Panc1 (cell line): ENCODE measurements around the gene ELP1.

ENCODE experiments used
- POLR2AphosphoS5 ChIP-seq: IDR thresholded peaks from 2 replicates; pipeline ENCODE4 v1.6.1; 2012; ENCODE audit warnings: mild to moderate bottlenecking, low read depth, low read length, moderate library complexity
- SIN3A ChIP-seq: IDR thresholded peaks from 2 replicates; pipeline ENCODE4 v1.6.1; 2012; ENCODE audit warnings: low read depth, mild to moderate bottlenecking, low read length, moderate library complexity, borderline replicate concordance; ENCODE audit not compliant: insufficient read depth
- TCF7L2 ChIP-seq: IDR thresholded peaks from 2 replicates; pipeline ENCODE4 v1.6.1; 2011; ENCODE audit warnings: mild to moderate bottlenecking, low read depth, low read length, inconsistent platforms
- TF ChIP-seq, protein P1 (sequence below), 2 experiments: IDR thresholded peaks; 2 replicates each; pipeline ENCODE4 v1.6.1; 2011 to 2012; ENCODE audit warnings: low read depth in 2 of 2, control low read depth in 1 of 2, low read length in 1 of 2, mild to moderate bottlenecking in 1 of 2, moderate library complexity in 1 of 2; ENCODE audit not compliant: insufficient read depth in 1 of 2
- TF ChIP-seq, protein P2 (sequence below): fragments of 450-650 bp; IDR thresholded peaks from 2 replicates; pipeline ENCODE4 v1.5.1; 2017; ENCODE audit warnings: mild to moderate bottlenecking

DNA sequence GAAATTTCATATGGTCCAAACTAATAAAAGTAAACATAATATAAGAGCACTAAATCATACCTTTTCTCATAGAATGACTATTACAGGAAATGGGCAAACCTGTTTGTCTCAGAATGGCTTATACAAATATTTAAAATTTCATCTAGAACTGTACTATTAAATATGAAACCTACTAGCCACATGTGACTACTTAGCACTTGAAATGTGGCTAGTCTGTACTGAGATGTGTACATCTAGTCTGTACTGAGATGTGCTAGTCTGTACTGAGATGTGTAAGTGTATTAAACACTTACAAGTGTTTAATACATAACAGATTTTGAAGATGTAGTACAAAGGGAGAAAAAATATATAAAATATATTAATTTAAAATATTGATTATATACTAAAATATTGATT, 22.7 kb upstream of the ELP1 start:
- TF ChIP-seq, protein P1, sequence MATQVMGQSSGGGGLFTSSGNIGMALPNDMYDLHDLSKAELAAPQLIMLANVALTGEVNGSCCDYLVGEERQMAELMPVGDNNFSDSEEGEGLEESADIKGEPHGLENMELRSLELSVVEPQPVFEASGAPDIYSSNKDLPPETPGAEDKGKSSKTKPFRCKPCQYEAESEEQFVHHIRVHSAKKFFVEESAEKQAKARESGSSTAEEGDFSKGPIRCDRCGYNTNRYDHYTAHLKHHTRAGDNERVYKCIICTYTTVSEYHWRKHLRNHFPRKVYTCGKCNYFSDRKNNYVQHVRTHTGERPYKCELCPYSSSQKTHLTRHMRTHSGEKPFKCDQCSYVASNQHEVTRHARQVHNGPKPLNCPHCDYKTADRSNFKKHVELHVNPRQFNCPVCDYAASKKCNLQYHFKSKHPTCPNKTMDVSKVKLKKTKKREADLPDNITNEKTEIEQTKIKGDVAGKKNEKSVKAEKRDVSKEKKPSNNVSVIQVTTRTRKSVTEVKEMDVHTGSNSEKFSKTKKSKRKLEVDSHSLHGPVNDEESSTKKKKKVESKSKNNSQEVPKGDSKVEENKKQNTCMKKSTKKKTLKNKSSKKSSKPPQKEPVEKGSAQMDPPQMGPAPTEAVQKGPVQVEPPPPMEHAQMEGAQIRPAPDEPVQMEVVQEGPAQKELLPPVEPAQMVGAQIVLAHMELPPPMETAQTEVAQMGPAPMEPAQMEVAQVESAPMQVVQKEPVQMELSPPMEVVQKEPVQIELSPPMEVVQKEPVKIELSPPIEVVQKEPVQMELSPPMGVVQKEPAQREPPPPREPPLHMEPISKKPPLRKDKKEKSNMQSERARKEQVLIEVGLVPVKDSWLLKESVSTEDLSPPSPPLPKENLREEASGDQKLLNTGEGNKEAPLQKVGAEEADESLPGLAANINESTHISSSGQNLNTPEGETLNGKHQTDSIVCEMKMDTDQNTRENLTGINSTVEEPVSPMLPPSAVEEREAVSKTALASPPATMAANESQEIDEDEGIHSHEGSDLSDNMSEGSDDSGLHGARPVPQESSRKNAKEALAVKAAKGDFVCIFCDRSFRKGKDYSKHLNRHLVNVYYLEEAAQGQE (IDR thresholded peaks at IDR 0.05; ENCODE audit: insufficient read depth in 1 of 2, low read depth in 2 of 2, low read length in 1 of 2) = no peak
- TF ChIP-seq POLR2AphosphoS5 (no peak), TCF7L2 (no peak), SIN3A (no peak)
- TF ChIP-seq, protein P2, sequence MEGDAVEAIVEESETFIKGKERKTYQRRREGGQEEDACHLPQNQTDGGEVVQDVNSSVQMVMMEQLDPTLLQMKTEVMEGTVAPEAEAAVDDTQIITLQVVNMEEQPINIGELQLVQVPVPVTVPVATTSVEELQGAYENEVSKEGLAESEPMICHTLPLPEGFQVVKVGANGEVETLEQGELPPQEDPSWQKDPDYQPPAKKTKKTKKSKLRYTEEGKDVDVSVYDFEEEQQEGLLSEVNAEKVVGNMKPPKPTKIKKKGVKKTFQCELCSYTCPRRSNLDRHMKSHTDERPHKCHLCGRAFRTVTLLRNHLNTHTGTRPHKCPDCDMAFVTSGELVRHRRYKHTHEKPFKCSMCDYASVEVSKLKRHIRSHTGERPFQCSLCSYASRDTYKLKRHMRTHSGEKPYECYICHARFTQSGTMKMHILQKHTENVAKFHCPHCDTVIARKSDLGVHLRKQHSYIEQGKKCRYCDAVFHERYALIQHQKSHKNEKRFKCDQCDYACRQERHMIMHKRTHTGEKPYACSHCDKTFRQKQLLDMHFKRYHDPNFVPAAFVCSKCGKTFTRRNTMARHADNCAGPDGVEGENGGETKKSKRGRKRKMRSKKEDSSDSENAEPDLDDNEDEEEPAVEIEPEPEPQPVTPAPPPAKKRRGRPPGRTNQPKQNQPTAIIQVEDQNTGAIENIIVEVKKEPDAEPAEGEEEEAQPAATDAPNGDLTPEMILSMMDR = no peak
